ENCODE data around the gene FOXO3. TPM values are rescaled to one million over a fixed set of nuclear protein-coding genes. Genes with fewer than 3 reads are reported as not detected.

FOXO3 gene
- total RNA-seq (76.1 TPM), polyA plus RNA-seq (ENCODE audit: insufficient read depth, low read depth, low replicate concordance) (9.4 TPM)
- long read RNA-seq, donor 1, full-length matches to known transcripts: 4 of 21 reads
- long read RNA-seq, donor 1, partial matches to known transcripts: 17 of 21 reads
- long read RNA-seq, donor 1, other reads (novel, unspliced or antisense): 0 of 21 reads
- long read RNA-seq, donor 2, full-length matches to known transcripts: 6 of 12 reads
- long read RNA-seq, donor 2, partial matches to known transcripts: 6 of 12 reads
- long read RNA-seq, donor 2, other reads (novel, unspliced or antisense): 0 of 12 reads
- long read RNA-seq, donor 3, full-length matches to known transcripts: 5 of 43 reads
- long read RNA-seq, donor 3, partial matches to known transcripts: 38 of 43 reads
- long read RNA-seq, donor 3, other reads (novel, unspliced or antisense): 0 of 43 reads
- long read RNA-seq, donor 4, full-length matches to known transcripts: 10 of 20 reads
- long read RNA-seq, donor 4, partial matches to known transcripts: 10 of 20 reads
- long read RNA-seq, donor 4, other reads (novel, unspliced or antisense): 0 of 20 reads
- long read RNA-seq, donor 5: 0 reads
- long read RNA-seq, donor 6, partial matches to known transcripts: 6 of 6 reads
- long read RNA-seq, donor 6, other reads (novel, unspliced or antisense): 0 of 6 reads
- long read RNA-seq, donor 7, full-length matches to known transcripts: 95 of 155 reads
- long read RNA-seq, donor 7, partial matches to known transcripts: 40 of 155 reads
- long read RNA-seq, donor 7, other reads (novel, unspliced or antisense): 20 of 155 reads
- long read RNA-seq, donor 8, full-length matches to known transcripts: 11 of 11 reads
- long read RNA-seq, donor 8, partial matches to known transcripts: 0 of 11 reads
- long read RNA-seq, donor 8, other reads (novel, unspliced or antisense): 0 of 11 reads
- long read RNA-seq, donor 9, full-length matches to known transcripts: 3 of 3 reads
- long read RNA-seq, donor 9, partial matches to known transcripts: 0 of 3 reads
- long read RNA-seq, donor 9, other reads (novel, unspliced or antisense): 0 of 3 reads
- long read RNA-seq, donor 10, full-length matches to known transcripts: 6 of 18 reads
- long read RNA-seq, donor 10, partial matches to known transcripts: 12 of 18 reads
- long read RNA-seq, donor 10, other reads (novel, unspliced or antisense): 0 of 18 reads

DNA sequence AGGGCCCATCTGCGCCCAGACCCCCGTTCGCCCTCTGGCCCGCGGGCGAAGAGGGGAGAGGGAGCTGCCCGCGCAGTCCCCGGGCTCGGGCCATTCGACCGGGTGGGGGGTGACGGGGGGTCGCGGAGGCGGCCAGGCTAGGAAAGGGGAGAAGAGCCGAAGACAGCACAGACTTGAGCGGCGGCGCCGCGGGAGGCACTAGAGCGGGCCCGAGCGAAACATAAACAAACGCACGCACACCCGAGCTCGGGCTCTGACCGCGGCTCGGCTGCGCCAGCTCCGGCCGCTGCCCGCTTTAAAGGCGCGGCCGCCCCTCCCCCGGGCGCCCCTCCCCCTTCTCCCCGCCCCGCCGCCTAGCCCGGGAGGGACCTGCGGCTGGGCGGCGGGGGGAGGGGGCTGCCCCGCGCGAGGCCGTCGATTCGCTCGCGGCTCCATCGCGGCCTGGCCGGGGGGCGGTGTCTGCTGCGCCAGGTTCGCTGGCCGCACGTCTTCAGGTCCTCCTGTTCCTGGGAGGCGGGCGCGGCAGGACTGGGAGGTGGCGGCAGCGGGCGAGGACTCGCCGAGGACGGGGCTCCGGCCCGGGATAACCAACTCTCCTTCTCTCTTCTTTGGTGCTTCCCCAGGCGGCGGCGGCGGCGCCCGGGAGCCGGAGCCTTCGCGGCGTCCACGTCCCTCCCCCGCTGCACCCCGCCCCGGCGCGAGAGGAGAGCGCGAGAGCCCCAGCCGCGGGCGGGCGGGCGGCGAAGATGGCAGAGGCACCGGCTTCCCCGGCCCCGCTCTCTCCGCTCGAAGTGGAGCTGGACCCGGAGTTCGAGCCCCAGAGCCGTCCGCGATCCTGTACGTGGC is at the start of gene FOXO3:
TSS of gene FOXO3 (plus strand) at position 455 of the 846 bp plus-strand sequence. CDS start at position 747, 292 bp downstream.
- Histone ChIP-seq H3K9me3 (ENCODE audit: control insufficient read depth in 2 of 3, insufficient read depth in 1 of 3, low read length in 3 of 3) (no peaks in the 10 kb centered on the region), H3K36me3 (ENCODE audit: control insufficient read depth in 2 of 3, insufficient read depth in 3 of 3, low read length in 3 of 3) (no peaks in the 10 kb centered on the region), H3K4me3 (ENCODE audit: low read length in 3 of 3) (peak within 1 kb of the TSS; percentile 77 to 90 (median 85)), H3K27ac (ENCODE audit: low read depth in 2 of 2, low read length in 2 of 2) (peak within 1 kb of the TSS; percentile 98), H3K27me3 (ENCODE audit: control insufficient read depth, insufficient read depth, low read length) (no peaks in the 10 kb centered on the region), H3K4me1 (ENCODE audit: control insufficient read depth in 2 of 3, insufficient read depth in 2 of 3, low read depth in 1 of 3, low read length in 3 of 3) (peaks cover 0 to 19% (median 18%) of the 10 kb centered on the region in 3 donors), H3K9ac (ENCODE audit: low read length in 3 of 3) (peak within 1 kb of the TSS; percentile 51 to 91 (median 79))
- FAIRE-seq: no peak
- TF ChIP-seq CTCF (IDR thresholded peaks at IDR 0.05; ENCODE audit: borderline replicate concordance, extremely low read depth, insufficient read depth): no peak
- peak; percentile 93 to 99 (median 96) for DNase-seq
- intact Hi-C loops (cut with DNase I): no loop called here

- FAIRE-seq: no peak
Measured at GRCh38 chr6:108518714-108519576, 41.8 kb upstream of the FOXO3 start.

More at GRCh38 chr6:108518714-108519576, 41.8 kb upstream of the FOXO3 start:
- Histone ChIP-seq H3K36me3 (ENCODE audit: control insufficient read depth in 2 of 3, insufficient read depth in 3 of 3, low read length in 3 of 3) (no peaks in the 10 kb centered on the region), H3K9ac (ENCODE audit: low read length in 3 of 3) (no peak overlapping the region), H3K4me3 (ENCODE audit: low read length in 3 of 3) (no peak overlapping the region), H3K27me3 (ENCODE audit: control insufficient read depth, insufficient read depth, low read length) (no peaks in the 10 kb centered on the region), H3K27ac (ENCODE audit: low read depth in 2 of 2, low read length in 2 of 2) (no peak overlapping the region), H3K4me1 (ENCODE audit: control insufficient read depth in 2 of 3, insufficient read depth in 2 of 3, low read depth in 1 of 3, low read length in 3 of 3) (peaks cover 0 to 4% (median 0%) of the 10 kb centered on the region in 3 donors), H3K9me3 (ENCODE audit: control insufficient read depth in 2 of 3, insufficient read depth in 1 of 3, low read length in 3 of 3) (no peaks in the 10 kb centered on the region)
- intact Hi-C loops (cut with DNase I): no loop called here
- peak in 1 of 5 donors; percentile 14 for DNase-seq
- peak; percentile 43 for TF ChIP-seq CTCF (IDR thresholded peaks at IDR 0.05; ENCODE audit: borderline replicate concordance, extremely low read depth, insufficient read depth)
